ENCODE measurements around the gene CALML4. TPM values are rescaled to one million over a fixed set of nuclear protein-coding genes. Genes with fewer than 3 reads are reported as not detected.

CALML4 gene
- total RNA-seq, 2 experiments from 2014 or later: 28.7 to 32.5 TPM

- ChIA-PET POLR2A (no interaction called here), CTCF (ENCODE audit: unreplicated experiment) (no interaction called here)
- Histone ChIP-seq H4K20me1 (ENCODE audit: insufficient read depth, low read length) (no peaks in the 10 kb centered on the region), H3K79me2 (ENCODE audit: insufficient read depth, low read depth, low read length) (peaks cover 4% of the 10 kb centered on the region; the same call in 1 of the 2 replicates), H3K4me3 (ENCODE audit: low read depth, low read length, poor library complexity, severe bottlenecking) (no peak overlapping the region), H3K36me3 (ENCODE audit: insufficient read depth, low read length) (peaks cover 84% of the 10 kb centered on the region), H3K9me2 (ENCODE audit: insufficient read depth, low read length) (no peaks in the 10 kb centered on the region), H3K9me3 (ENCODE audit: low read length) (no peaks in the 10 kb centered on the region), H3K4me2 (ENCODE audit: low read length) (peak overlapping the region; percentile 64), H3K27ac (ENCODE audit: low read depth, low read length, poor library complexity, severe bottlenecking) (peak overlapping the region; percentile 97), H3K4me1 (ENCODE audit: insufficient read depth, low read length, poor library complexity, severe bottlenecking) (peaks cover 63% of the 10 kb centered on the region), H2AFZ (ENCODE audit: low read length) (no peak overlapping the region)
- no TSS peak for BruUV-seq (replicated peaks)
- intact Hi-C loops (cut with micrococcal nuclease; ENCODE audit: unreplicated experiment): loop anchor here (5.0 kb wide), 1 partner anchor 405 kb away; no protein-coding TSS in a partner anchor
- no peak for DNase-seq (ENCODE audit: low spot score)
- TF ChIP-seq EZH2phosphoT487 (IDR thresholded peaks at IDR 0.05; ENCODE audit: borderline replicate concordance, low read depth, low read length): no peak
- TF ChIP-seq, protein P1, sequence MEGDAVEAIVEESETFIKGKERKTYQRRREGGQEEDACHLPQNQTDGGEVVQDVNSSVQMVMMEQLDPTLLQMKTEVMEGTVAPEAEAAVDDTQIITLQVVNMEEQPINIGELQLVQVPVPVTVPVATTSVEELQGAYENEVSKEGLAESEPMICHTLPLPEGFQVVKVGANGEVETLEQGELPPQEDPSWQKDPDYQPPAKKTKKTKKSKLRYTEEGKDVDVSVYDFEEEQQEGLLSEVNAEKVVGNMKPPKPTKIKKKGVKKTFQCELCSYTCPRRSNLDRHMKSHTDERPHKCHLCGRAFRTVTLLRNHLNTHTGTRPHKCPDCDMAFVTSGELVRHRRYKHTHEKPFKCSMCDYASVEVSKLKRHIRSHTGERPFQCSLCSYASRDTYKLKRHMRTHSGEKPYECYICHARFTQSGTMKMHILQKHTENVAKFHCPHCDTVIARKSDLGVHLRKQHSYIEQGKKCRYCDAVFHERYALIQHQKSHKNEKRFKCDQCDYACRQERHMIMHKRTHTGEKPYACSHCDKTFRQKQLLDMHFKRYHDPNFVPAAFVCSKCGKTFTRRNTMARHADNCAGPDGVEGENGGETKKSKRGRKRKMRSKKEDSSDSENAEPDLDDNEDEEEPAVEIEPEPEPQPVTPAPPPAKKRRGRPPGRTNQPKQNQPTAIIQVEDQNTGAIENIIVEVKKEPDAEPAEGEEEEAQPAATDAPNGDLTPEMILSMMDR (conservative IDR thresholded peaks at IDR 0.05; ENCODE audit: low read length): no peak
Observed at GRCh38 chr15:68186671-68187397, 18.3 kb downstream of the CALML4 start.

GRCh38 chr15:68184616-68185480 lies 20.3 kb downstream of the CALML4 start:
- Histone ChIP-seq H3K79me2 (ENCODE audit: insufficient read depth, low read depth, low read length) (peaks cover 4% of the 10 kb centered on the region; the same call in 1 of the 2 replicates), H3K9me3 (ENCODE audit: low read length) (no peaks in the 10 kb centered on the region), H3K4me1 (ENCODE audit: insufficient read depth, low read length, poor library complexity, severe bottlenecking) (peaks cover 43% of the 10 kb centered on the region), H4K20me1 (ENCODE audit: insufficient read depth, low read length) (no peaks in the 10 kb centered on the region), H3K9me2 (ENCODE audit: insufficient read depth, low read length) (no peaks in the 10 kb centered on the region), H3K27ac (ENCODE audit: low read depth, low read length, poor library complexity, severe bottlenecking) (no peak overlapping the region), H3K4me3 (ENCODE audit: low read depth, low read length, poor library complexity, severe bottlenecking) (no peak overlapping the region), H3K4me2 (ENCODE audit: low read length) (no peak overlapping the region), H2AFZ (ENCODE audit: low read length) (no peak overlapping the region), H3K36me3 (ENCODE audit: insufficient read depth, low read length) (peaks cover 84% of the 10 kb centered on the region)
- ChIA-PET POLR2A (interaction anchor here (0.6 to 1.1 kb wide), 5 partner anchors 9 to 130 kb away, joined by 3 to 5 read pairs (median 4); partner anchors contain the start of gene PIAS1), CTCF (ENCODE audit: unreplicated experiment) (no interaction called here)
- BruUV-seq (replicated peaks): no TSS peak
- TF ChIP-seq, protein P1 (conservative IDR thresholded peaks at IDR 0.05; ENCODE audit: low read length): no peak
- TF ChIP-seq EZH2phosphoT487 (IDR thresholded peaks at IDR 0.05; ENCODE audit: borderline replicate concordance, low read depth, low read length): no peak
- intact Hi-C loops (cut with micrococcal nuclease; ENCODE audit: unreplicated experiment): loop anchor here (5.0 kb wide), 1 partner anchor 403 kb away; no protein-coding TSS in a partner anchor
- no peak for DNase-seq (ENCODE audit: low spot score)

All from OCI-LY7 (cell line).